HEK293 (cell line): ENCODE data around the gene TADA2B.

ENCODE experiments used
- ATF2 ChIP-seq: fragments of 450-650 bp; formaldehyde crosslinking; IDR thresholded peaks from 2 replicates; pipeline ENCODE4 v1.5.1; 2016; ENCODE audit warnings: missing biosample characterization, missing genetic modification characterization, low read depth
- CTCF ChIP-seq: fragments of 450-650 bp; formaldehyde crosslinking; IDR thresholded peaks from 2 replicates; pipeline ENCODE4 v1.5.1; 2016; ENCODE audit warnings: missing biosample characterization, missing genetic modification characterization
- ZNF514 ChIP-seq: fragments of 450-650 bp; formaldehyde crosslinking; IDR thresholded peaks from 2 replicates; pipeline ENCODE4 v1.5.1; 2016; ENCODE audit warnings: missing biosample characterization, missing genetic modification characterization
- ZNF670 ChIP-seq: fragments of 450-650 bp; formaldehyde crosslinking; IDR thresholded peaks from 2 replicates; pipeline ENCODE4 v1.5.1; 2016; ENCODE audit warnings: missing biosample characterization, missing genetic modification characterization, low read depth

GRCh38 chr4:7083597-7084563 is 40.7 kb downstream of the TADA2B start:
- TF ChIP-seq ATF2 (tag by site-specific recombination), result no peak
- TF ChIP-seq CTCF (tag by site-specific recombination), result no peak
- no peak for TF ChIP-seq ZNF514 (tag by site-specific recombination)
- no peak for TF ChIP-seq ZNF670 (tag by site-specific recombination)
